CD4-positive, alpha-beta T cell (primary cell): ENCODE results near the gene CD34. TPM values are rescaled to one million over a fixed set of nuclear protein-coding genes. Genes with fewer than 3 reads are reported as not detected.

Experiments used
- ATAC-seq: fragments of 200-7000 bp; cut with Tn5 transposase; one replicate; pipeline ENCODE4 v1.10.0; 2022; ENCODE audit warnings: mild to moderate bottlenecking; ENCODE audit not compliant: poor library complexity
- CTCF ChIA-PET: fragments of 350-600 bp; sonication (Branson Sonifier 250); formaldehyde crosslinking; loops from one replicate; lab custom pipeline; 2021; ENCODE audit warnings: antibody characterized with exemption, inconsistent platforms; lab: Charles Lee
- POLR2A ChIA-PET: fragments of 350-600 bp; sonication (Branson Sonifier 250); formaldehyde crosslinking; loops from one replicate; lab custom pipeline; 2021; ENCODE audit warnings: antibody characterized with exemption, inconsistent platforms; lab: Charles Lee
- DNase-seq, 14 experiments: peaks; one replicate each; pipeline ENCODE4 v3.0.0-alpha.2; 2013 to 2020; ENCODE audit warnings: mixed read lengths in 2 of 14
- H3K27ac ChIP-seq, 2 donors: one replicate each; pipeline versions ENCODE4 v1.5.1 to v1.7.0; 2013; ENCODE audit warnings: low read length in 2 of 2, low read depth in 1 of 2, mild to moderate bottlenecking in 1 of 2
- H3K27me3 ChIP-seq, 2 experiments: 1 replicate in 1 of 2; 2 replicates in 1 of 2; pipeline versions ENCODE4 v1.6.1 to v1.7.0; 2013; ENCODE audit warnings: low read length in 2 of 2, control low read depth in 1 of 2, mild to moderate bottlenecking in 1 of 2, moderate library complexity in 1 of 2; ENCODE audit not compliant: insufficient read depth in 2 of 2, control insufficient read depth in 1 of 2
- H3K36me3 ChIP-seq: one replicate; pipeline ENCODE4 v1.6.1; 2013; ENCODE audit warnings: low read length, control low read depth; ENCODE audit not compliant: insufficient read depth
- H3K4me1 ChIP-seq: one replicate; pipeline ENCODE4 v1.6.1; 2013; ENCODE audit warnings: low read length, control low read depth; ENCODE audit not compliant: insufficient read depth
- H3K4me3 ChIP-seq: one replicate; pipeline ENCODE4 v1.5.1; 2013; ENCODE audit warnings: mild to moderate bottlenecking, low read length, moderate library complexity
- H3K9me3 ChIP-seq, 2 experiments: 1 replicate in 1 of 2; 2 replicates in 1 of 2; pipeline versions ENCODE4 v1.6.1 to v1.7.0; 2013; ENCODE audit warnings: low read length in 2 of 2, mild to moderate bottlenecking in 2 of 2, control low read depth in 1 of 2, moderate library complexity in 1 of 2; ENCODE audit not compliant: control insufficient read depth in 1 of 2, insufficient read depth in 1 of 2
- H3K27ac Mint-ChIP-seq: one replicate; pipeline ENCODE4 v1.8.0; 2020; ENCODE audit warnings: mixed read lengths
- H3K27me3 Mint-ChIP-seq: one replicate; pipeline ENCODE4 v1.8.0; 2021; ENCODE audit warnings: mixed read lengths
- H3K36me3 Mint-ChIP-seq: one replicate; pipeline ENCODE4 v1.8.0; 2021; ENCODE audit warnings: low read depth, mixed read lengths
- H3K4me1 Mint-ChIP-seq: one replicate; pipeline ENCODE4 v1.8.0; 2021; ENCODE audit warnings: low read depth, mixed read lengths
- H3K4me3 Mint-ChIP-seq: one replicate; pipeline ENCODE4 v1.8.0; 2020; ENCODE audit warnings: mild to moderate bottlenecking, mixed read lengths
- H3K9me3 Mint-ChIP-seq: one replicate; pipeline ENCODE4 v1.8.0; 2020; ENCODE audit warnings: mixed read lengths
- CTCF ChIP-seq: fragments of 200-600 bp; IDR thresholded peaks from one replicate; pipeline ENCODE4 v1.8.0; 2022; ENCODE audit warnings: antibody characterized with exemption, mild to moderate bottlenecking
- intact Hi-C, 2 experiments: fragments of 100-400 bp; cut with DNase I in 1 of 2; cut with micrococcal nuclease in 1 of 2; formaldehyde crosslinking; loops; one replicate each; pipeline versions ENCODE4 v1.15.1 to v1.9.0; 2023 to 2025; cut with DNase I, micrococcal nuclease
- total RNA-seq, 174 experiments: library from RNA in 2 of 174; stranded (reverse) in 2 of 174; gene quantifications; one replicate each; pipeline ENCODE4 v1.2.3 and lab custom pipeline; 2021 to 2026

Gene CD34
- total RNA-seq, 2 experiments from 2014 or later: not detected

GRCh38 chr1:207835958-207836357 is 75.0 kb downstream of the CD34 start:
- peaks cover 42% of the 10 kb centered on the region for H3K36me3 Mint-ChIP-seq
- Histone ChIP-seq H3K27me3 (no peaks in the 10 kb centered on the region), H3K4me1 (peaks cover 90% of the 10 kb centered on the region), H3K27ac (no peak overlapping the region), H3K36me3 (peaks cover 20% of the 10 kb centered on the region), H3K4me3 (no peak overlapping the region), H3K9me3 (no peaks in the 10 kb centered on the region)
- CTCF ChIA-PET: interaction anchor here (1.0 to 4.4 kb wide), 4 partner anchors 12 to 49 kb away, joined by 3 to 42 read pairs (median 10); no protein-coding TSS in a partner anchor
- peak overlapping the region; percentile 95 for H3K27ac Mint-ChIP-seq
- TF ChIP-seq CTCF: no peak
- H3K9me3 Mint-ChIP-seq: no peaks in the 10 kb centered on the region
- intact Hi-C loops: no loop called here
- H3K4me3 Mint-ChIP-seq: no peak overlapping the region
- no peaks in the 10 kb centered on the region for H3K27me3 Mint-ChIP-seq
- no peak for ATAC-seq
- POLR2A ChIA-PET: interaction anchor here (1.5 to 2.5 kb wide), 2 partner anchors 10 to 12 kb away, joined by 7 to 9 read pairs; no protein-coding TSS in a partner anchor
- DNase-seq: no peak
- peaks cover 99% of the 10 kb centered on the region for H3K4me1 Mint-ChIP-seq

- intact Hi-C loops: loop anchor here in 1 of 2 experiments (2.0 kb wide), 1 partner anchor 15 kb away; no protein-coding TSS in a partner anchor
- H3K27ac ChIP-seq: peak overlapping the region; percentile 26 to 32
- Mint-ChIP-seq H3K9me3 (no peaks in the 10 kb centered on the region), H3K4me3 (peak overlapping the region; percentile 44), H3K4me1 (peaks cover 100% of the 10 kb centered on the region), H3K27ac (peak overlapping the region; percentile 95), H3K27me3 (no peaks in the 10 kb centered on the region), H3K36me3 (peaks cover 27% of the 10 kb centered on the region)
- H3K4me1 ChIP-seq: peaks cover 80% of the 10 kb centered on the region
- ATAC-seq: no peak
- no peak for DNase-seq
- H3K27me3 ChIP-seq: no peaks in the 10 kb centered on the region
- H3K9me3 ChIP-seq: no peaks in the 10 kb centered on the region
- TF ChIP-seq CTCF: no peak
- H3K36me3 ChIP-seq: peaks cover 11% of the 10 kb centered on the region
- POLR2A ChIA-PET: interaction anchor here (1.1 to 2.5 kb wide), 4 partner anchors 8 to 40 kb away, joined by 4 to 20 read pairs (median 12); no protein-coding TSS in a partner anchor
- H3K4me3 ChIP-seq: no peak overlapping the region
- CTCF ChIA-PET: interaction anchor here (0.7 to 4.4 kb wide), 6 partner anchors 10 to 51 kb away, joined by 3 to 42 read pairs (median 6); no protein-coding TSS in a partner anchor
These were observed 76.8 kb downstream of the CD34 start for GRCh38 chr1:207833956-207834660.

GRCh38 chr1:207833381-207833780 is 77.5 kb downstream of the CD34 start:
- no peak overlapping the region for H3K4me3 ChIP-seq
- peak overlapping the region; percentile 26 to 32 for H3K27ac ChIP-seq
- CTCF ChIA-PET: interaction anchor here (0.7 to 4.4 kb wide), 6 partner anchors 9 to 52 kb away, joined by 3 to 42 read pairs (median 5); no protein-coding TSS in a partner anchor
- intact Hi-C loops: loop anchor here in 1 of 2 experiments (2.0 kb wide), 1 partner anchor 15 kb away; no protein-coding TSS in a partner anchor
- ATAC-seq (no peak), DNase-seq (no peak)
- no peak overlapping the region for H3K4me3 Mint-ChIP-seq
- peaks cover 11% of the 10 kb centered on the region for H3K36me3 ChIP-seq
- H3K27ac Mint-ChIP-seq: peak overlapping the region; percentile 95
- H3K9me3 Mint-ChIP-seq: no peaks in the 10 kb centered on the region
- peaks cover 76% of the 10 kb centered on the region for H3K4me1 ChIP-seq
- no peaks in the 10 kb centered on the region for H3K9me3 ChIP-seq
- peaks cover 21% of the 10 kb centered on the region for H3K36me3 Mint-ChIP-seq
- H3K27me3 Mint-ChIP-seq: no peaks in the 10 kb centered on the region
- H3K4me1 Mint-ChIP-seq: peaks cover 100% of the 10 kb centered on the region
- POLR2A ChIA-PET: interaction anchor here (1.1 to 2.5 kb wide), 4 partner anchors 10 to 41 kb away, joined by 4 to 20 read pairs (median 10); no protein-coding TSS in a partner anchor
- no peaks in the 10 kb centered on the region for H3K27me3 ChIP-seq
- no peak for TF ChIP-seq CTCF
